CD4-positive, alpha-beta T cell treated with Interleukin-12 subunit alpha and Interleukin-12 subunit beta, for 1 hour (primary cell): ENCODE measurements around the gene NDRG4.

Experiments
- DNase-seq: peaks from one replicate; pipeline ENCODE4 v3.0.0-alpha.2; 2020

The NDRG4 gene

DNA sequence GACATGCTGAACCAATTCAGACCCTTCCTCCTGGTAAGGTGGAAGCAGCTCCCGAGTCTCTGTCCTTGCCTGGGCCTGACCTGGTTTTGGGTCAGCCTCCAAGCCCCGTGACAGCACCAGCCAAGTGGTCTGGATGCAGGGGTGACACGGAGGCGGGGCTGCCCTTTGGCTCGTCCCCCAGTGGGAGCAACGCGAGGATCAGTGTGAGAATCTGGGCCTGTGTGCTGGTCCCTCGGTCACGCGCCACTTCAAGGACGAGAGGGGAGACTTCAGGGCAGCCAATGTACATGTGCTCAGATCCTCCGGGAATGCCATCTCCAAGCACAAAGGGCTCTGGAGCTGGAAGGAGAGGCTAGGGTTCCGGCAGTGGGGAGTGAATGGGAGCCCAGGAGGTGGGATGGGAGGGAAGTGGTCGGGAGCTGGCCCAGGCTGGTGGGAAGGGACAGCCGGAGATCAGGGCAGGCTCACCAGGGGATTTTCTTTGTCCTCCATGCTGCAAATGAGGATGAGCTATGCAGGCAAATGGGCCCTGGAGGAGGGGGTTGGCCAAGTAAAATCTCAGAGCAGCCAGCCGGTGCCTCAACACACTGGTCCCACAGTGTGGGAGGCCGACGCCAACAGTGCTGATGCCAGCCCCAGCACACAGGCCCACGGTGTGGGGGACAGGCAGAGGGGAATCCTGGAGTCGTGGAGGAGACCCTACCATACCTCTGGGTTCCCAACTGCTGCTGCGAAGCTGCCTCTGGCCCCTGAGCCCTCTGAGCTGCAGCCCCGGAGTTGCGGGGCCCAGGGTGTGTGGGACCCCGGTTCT lies 4.2 kb upstream of the NDRG4 start:
- DNase-seq, result no peak

DNA sequence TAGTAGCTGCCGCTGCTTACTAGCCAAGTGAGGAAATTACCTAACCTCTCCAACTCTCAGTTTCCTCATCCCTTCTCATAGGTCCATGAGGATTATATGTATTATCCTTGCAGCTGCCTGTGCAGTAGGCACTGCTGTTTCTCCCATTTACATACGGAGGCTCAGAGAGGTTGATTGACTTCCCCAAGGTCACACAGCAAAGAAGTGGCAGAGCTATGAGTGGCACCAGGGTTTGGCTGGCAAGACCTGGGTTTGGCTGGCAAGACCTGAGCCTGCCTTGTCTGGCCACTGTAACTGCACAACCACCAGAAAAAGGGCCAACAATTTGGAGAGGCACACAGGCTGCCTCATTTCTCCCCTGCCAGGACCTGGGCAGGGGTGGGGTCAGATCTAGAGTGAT lies 2.5 kb upstream of the NDRG4 start:
- no peak for DNase-seq

- no peak for DNase-seq
Measured at GRCh38 chr16:58497935-58498334, 2.0 kb upstream of the NDRG4 start.

- no peak for DNase-seq
Measured at GRCh38 chr16:58498341-58499091, 1.4 kb upstream of the NDRG4 start.

- DNase-seq, result no peak
Measured at GRCh38 chr16:58499092-58499511, 841 bp upstream of the NDRG4 start.

- no peak for DNase-seq
Measured at GRCh38 chr16:58500430-58501241, 693 bp downstream of the NDRG4 start.

DNA sequence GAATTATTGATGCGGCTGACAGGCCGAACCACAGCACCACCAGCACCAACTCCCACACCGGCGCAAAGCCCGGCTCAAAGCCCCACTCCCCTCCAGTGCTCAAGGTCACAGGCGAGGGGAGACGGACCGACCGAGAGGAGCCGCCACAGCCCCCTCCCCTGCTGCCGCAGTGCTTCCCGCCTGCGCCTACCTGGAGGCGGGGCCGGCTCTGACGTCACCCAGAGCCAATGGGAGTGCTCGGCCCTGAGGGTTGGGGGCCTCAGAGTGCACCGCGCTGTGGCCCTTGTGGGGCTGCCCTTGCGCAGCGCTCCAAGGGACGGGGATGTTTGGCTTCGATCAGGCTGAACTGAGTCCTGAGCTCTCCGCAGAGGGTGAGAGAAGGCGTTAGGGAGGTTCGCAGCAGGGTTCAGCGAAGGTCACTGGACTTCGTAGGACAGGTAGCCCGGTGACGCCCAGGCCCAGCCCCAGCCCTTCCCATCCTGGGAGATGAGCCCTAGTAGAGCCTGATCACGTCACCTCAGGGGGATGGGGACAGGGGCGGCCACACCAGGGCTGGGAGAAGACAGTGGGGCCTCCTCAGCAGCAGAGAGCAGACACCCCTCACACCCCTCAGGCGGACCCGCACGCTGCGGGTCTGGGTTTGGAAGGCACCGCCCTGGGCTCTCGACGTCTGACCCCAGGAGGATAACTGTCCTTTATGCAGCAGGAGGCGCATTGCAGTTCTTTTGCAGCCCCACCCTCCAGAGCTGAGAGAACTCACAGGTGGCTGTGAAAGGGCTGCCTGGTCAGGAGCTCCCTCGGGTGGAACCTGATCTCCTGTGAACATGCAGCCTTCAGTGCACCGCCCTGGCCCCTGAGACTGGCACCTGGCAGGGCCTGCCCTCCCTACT lies 1.5 kb downstream of the NDRG4 start:
- DNase-seq, result peak; percentile 44

DNA sequence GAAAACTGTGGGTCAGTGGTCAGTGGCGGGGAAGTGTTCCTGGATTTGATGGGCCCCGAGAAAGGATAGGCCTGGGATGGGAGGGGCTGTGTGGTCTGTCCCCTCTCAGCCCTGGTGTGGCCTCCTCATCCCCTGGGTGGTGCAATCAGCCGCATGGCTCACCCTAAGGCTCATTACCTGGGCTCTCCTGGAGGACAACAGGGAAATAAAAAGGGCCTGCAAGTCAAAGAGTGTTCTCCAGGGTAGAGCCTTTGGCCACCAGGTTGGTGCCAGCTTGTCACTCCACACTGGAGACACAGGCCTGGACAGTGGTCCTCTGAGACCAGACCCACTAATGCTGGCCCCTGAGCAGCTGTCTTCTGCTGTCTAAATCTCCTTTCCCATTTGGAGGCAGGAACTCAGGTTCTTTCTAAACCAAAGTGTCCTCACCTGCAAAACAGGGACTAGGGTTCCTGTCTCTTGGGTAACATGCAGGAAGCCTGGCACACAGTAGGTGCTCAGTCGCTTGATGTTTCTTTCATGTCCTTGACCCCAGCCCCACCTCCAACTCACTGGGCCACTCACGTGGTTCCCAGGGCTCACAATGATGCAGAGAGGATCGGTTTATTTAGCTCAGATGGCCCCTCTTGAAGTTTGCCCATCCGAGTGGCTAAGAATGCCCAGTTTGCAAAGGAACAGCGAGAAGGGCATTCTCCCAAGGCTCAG lies 2.4 kb downstream of the NDRG4 start:
- DNase-seq, result no peak

DNA sequence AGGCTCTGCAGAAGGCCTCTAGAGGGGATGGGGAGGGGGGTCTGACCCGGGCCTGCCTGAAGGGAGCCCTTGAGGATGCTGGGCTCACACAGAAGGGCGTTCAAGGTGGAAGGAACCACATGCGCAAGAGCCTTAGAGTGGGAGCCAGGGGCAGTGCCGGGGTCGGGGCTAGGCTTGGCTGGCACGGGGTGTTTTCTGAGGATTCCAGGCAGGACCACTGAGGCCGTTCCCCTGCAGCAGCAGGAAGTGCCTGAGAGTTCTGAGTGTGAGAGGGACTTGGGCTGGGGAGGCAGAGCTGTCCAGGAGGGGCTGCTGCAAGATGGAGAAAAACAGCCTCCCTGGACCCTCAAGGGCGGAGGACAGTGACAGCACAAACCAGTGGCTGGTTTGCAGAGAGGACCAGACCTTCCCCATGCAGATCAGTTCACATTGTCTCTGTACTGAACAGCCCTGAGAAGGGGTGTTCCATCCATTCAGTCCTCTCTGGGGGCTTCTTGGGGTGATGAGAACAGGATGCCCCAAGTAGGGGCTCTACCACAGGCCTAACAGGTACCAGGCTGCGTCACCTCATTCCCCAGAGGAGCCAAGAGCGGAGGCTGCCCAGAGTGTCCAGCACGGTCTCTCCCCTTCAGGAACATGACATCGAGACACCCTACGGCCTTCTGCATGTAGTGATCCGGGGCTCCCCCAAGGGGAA lies 3.4 kb downstream of the NDRG4 start:
- no peak for DNase-seq

GRCh38 chr16:58503863-58504688 lies 4.1 kb downstream of the NDRG4 start:
- DNase-seq, result no peak

DNA sequence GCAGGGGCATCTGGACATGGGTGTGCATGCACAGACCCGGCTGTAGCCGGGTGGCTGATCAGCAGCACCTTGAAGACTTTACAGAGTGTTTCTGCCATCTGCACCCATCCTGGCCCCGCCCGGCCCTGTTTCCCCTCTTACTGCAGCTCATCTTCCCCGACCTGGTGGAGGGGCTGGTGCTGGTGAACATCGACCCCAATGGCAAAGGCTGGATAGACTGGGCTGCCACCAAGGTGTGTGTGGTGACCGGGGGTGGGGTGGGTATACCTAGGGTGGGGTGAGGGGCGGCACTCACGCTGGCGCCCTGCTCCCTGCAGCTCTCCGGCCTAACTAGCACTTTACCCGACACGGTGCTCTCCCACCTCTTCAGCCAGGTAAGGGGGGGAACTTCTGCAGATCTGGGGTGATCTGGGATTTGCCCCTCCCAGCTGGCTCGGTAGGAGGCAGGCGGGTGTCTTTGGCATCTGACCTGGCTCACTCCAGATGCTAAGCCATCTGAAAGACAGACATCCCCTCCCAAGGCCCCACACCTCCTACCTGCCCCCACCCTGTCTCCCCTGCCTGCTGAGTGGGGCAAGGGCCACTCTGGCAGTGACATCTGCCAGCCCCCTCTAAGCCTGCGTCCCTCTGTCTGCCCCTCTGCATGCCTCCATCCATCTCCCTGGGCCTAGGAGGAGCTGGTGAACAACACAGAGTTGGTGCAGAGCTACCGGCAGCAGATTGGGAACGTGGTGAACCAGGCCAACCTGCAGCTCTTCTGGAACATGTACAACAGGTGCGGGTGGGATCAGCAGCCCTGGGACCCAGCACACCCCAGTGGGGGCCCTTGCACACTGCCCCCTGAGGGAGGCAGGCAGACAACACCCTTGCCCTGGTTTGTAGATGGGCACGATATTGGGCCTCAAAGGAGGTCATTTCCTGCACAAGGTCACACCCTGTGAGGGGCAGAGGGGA lies 6.6 kb downstream of the NDRG4 start:
- DNase-seq, result no peak

- no peak for DNase-seq
Measured at GRCh38 chr16:58507195-58507962, 7.4 kb downstream of the NDRG4 start.

DNA sequence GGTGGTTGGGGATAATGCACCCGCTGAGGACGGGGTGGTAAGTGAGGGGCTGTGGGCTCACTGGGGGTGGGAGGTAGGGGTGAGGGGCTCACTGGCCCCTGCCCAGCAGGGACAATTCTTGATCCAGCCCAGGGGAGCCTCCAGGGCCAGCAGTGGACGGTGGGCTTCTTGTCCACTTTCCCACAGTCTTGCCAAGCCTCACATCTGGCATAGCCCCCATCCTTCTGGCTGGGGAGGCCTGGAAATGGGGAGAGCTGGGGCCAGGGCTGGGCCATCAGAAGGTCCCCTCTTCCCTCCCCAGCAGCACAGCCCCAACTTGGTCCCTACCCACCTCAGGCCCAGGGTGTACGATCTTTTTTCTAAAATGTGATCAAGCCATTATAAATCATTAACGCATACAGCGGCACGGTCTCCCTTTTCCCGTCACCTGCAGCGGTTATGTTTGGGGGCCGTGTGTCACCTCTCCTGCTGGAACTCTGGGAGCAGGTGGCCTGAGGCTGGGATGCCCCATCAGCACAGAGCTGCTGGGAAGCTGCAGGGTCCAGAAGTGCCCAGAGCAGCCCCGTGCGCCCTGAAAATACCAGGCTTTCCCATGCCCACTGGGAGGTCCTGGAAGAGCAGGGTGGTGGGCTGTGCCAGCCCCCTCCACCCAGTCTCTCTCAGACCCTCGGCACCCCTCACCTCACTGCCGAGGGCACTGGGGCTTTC lies 8.2 kb downstream of the NDRG4 start:
- DNase-seq, result no peak

DNA sequence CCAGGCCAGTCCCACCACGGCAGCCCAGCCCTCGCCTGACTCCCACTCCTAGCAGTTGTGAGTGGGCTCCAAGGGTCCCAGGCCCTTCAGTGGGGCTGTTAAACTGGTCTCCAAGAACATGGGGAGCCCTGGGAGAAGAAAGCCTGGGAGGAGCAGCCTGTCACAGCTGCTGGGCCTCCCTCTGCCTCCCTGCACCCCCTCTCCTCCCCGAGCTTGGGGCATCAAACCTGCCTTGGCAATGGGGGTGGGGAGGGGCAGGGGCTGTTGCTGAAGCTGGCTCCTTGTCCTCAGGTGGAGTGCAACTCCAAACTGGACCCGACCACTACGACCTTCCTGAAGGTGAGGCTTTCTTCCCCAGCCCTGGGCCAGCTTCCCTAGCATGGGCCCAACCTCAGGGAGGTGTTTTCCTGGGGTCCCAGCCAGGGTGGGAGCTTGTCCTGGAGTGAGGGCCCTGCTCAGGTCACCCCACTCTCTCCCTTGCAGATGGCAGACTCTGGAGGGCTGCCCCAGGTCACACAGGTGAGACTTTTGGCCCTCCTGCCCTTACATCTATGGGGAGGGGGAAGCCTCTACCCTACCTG lies 8.8 kb downstream of the NDRG4 start:
- DNase-seq, result no peak

DNA sequence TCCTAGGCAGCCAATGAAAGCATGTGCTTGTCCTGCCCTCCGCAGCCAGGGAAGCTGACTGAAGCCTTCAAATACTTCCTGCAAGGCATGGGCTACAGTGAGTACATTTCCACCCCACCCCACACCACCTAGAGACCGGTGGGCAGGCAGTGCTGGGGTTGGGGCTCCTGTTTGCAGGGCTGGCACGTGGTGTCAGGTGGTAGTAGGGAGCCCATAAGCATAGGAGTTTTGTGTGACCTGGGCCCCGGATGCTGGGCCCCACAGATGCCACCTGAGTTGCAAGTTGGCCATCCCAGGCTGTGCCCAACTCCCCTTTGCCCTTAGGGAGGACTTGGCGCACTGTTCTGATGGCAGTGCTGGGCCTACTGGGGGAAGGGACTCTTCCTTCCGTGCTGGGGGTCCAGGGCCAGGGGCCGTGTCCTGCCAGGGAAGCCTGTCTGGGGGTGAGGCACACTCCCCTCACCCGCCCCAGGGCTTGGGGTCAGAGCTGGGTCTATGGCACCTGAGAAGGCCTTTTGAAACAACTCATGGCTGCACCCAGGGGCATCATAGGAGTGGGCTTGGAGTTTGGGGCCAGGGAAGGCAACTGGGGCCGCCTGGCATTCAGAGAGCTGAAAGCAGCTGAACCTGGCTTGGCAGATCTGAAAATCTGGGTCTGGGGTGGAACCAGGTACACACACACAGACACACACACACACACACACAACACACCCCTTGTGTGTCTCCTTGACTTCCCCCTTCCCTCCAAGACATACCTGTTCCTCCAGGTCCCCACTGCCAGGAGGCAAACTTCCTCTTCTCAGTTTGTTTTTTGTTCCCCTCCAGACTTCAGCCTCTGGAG lies 9.5 kb downstream of the NDRG4 start:
- DNase-seq, result no peak
